ENCODE measurements around the gene CRYBG1. TPM values are rescaled to one million over a fixed set of nuclear protein-coding genes. Genes with fewer than 3 reads are reported as not detected.

Gene CRYBG1
- total RNA-seq, 1 donor from 2014 or later: 0.06 TPM

GRCh38 chr6:106614166-106614565 lies 253.6 kb downstream of the CRYBG1 start:
- no peak for DNase-seq (ENCODE audit: low spot score)
- TF ChIP-seq EZH2 (IDR thresholded peaks at IDR 0.05): no peak
- TF ChIP-seq EZH2phosphoT487 (IDR thresholded peaks at IDR 0.05): no peak
- no peak for TF ChIP-seq CTCF (IDR thresholded peaks at IDR 0.05)
- H2AFZ ChIP-seq (replicated peaks): no peak overlapping the region
- H3K79me2 ChIP-seq (ENCODE audit: low read depth): no peaks in the 10 kb centered on the region
- no peaks in the 10 kb centered on the region for H3K9me3 Mint-ChIP-seq
- H3K9me3 ChIP-seq (ENCODE audit: low read depth): no peaks in the 10 kb centered on the region
- H3K4me3 Mint-ChIP-seq: no peak overlapping the region
- H3K27ac Mint-ChIP-seq: no peak overlapping the region
- peaks cover 2% of the 10 kb centered on the region for H3K27me3 Mint-ChIP-seq (ENCODE audit: insufficient read depth, low read depth)
- peaks cover 3% of the 10 kb centered on the region for H3F3A ChIP-seq (ENCODE audit: low read depth)
- H3K4me3 ChIP-seq: no peak overlapping the region
- H3K4me1 Mint-ChIP-seq: no peaks in the 10 kb centered on the region
- no peak overlapping the region for H3K4me2 ChIP-seq
- no peaks in the 10 kb centered on the region for H3K36me3 ChIP-seq
- H4K20me1 ChIP-seq (ENCODE audit: low read depth): no peaks in the 10 kb centered on the region
- H3K36me3 Mint-ChIP-seq: no peaks in the 10 kb centered on the region
- peaks cover 11% of the 10 kb centered on the region for H3K4me1 ChIP-seq
- H3K9ac ChIP-seq: no peak overlapping the region
- H3K27ac ChIP-seq: no peak overlapping the region
- H3K27me3 ChIP-seq: no peaks in the 10 kb centered on the region

DNA sequence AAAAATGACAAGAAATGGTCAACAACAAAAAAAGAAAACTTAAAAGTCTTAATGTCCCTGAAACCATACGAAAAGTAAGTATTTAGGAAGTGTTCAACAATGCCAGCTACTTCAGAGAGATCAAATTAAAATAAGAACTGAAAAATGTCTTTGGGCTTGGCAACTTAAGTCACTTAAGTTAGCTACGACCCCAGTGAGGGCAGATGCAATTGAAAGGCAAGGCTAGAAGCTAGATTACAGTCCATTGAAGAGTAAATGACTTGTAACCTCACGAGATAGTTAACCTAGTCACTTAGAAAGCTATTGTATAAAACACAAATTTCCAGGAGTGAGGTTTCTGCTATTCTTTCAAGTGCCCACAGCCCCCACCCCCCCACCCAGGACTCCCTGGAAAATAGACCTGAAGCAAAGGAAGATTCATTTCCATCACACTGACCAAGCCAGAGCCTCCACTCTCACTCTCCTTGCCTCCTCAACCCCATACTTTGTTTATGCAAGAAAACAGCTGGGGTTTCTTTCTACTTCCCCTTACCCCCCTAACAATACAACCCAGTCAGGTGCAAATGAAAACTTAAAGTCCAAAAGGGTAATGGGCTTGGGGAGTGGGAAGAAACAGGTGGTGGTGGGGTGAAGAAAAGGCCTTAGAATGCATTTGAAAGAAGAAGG lies 254.2 kb downstream of the CRYBG1 start:
- H3K9me3 ChIP-seq (ENCODE audit: low read depth): no peaks in the 10 kb centered on the region
- no peaks in the 10 kb centered on the region for H3K9me3 Mint-ChIP-seq
- peaks cover 11% of the 10 kb centered on the region for H3K4me1 ChIP-seq
- no peak overlapping the region for H3K27ac ChIP-seq
- no peak overlapping the region for H2AFZ ChIP-seq (replicated peaks)
- H3K27me3 Mint-ChIP-seq (ENCODE audit: insufficient read depth, low read depth): peaks cover 2% of the 10 kb centered on the region
- no peak overlapping the region for H3K27ac Mint-ChIP-seq
- no peak overlapping the region for H3K4me3 Mint-ChIP-seq
- no peak overlapping the region for H3K4me2 ChIP-seq
- H3K79me2 ChIP-seq (ENCODE audit: low read depth): no peaks in the 10 kb centered on the region
- no peaks in the 10 kb centered on the region for H3K36me3 Mint-ChIP-seq
- DNase-seq (ENCODE audit: low spot score): no peak
- no peak overlapping the region for H3K4me3 ChIP-seq
- TF ChIP-seq EZH2phosphoT487 (IDR thresholded peaks at IDR 0.05) (no peak), EZH2 (IDR thresholded peaks at IDR 0.05) (no peak), CTCF (IDR thresholded peaks at IDR 0.05) (no peak)
- H3K9ac ChIP-seq: no peak overlapping the region
- H4K20me1 ChIP-seq (ENCODE audit: low read depth): no peaks in the 10 kb centered on the region
- no peaks in the 10 kb centered on the region for H3K4me1 Mint-ChIP-seq
- H3K27me3 ChIP-seq: no peaks in the 10 kb centered on the region
- H3F3A ChIP-seq (ENCODE audit: low read depth): peaks cover 3% of the 10 kb centered on the region
- H3K36me3 ChIP-seq: no peaks in the 10 kb centered on the region

DNA sequence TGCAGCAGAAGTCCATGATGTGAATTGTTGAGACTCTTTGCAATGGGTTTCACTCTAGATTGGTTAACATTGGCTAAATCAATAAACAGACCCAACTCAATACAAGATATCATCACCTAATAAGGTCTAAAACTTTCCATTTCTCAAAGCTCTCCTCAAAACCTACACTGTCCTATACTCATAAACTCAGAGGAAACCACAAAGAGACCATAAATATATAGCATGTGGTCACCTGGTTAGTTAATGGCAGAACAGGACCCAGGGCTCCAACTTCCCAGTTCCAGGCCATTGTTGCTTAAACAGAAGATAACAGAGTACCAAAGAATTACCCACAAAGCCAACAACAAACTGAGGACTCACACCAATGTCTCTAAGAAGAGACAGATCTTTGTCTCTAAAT lies 256.8 kb downstream of the CRYBG1 start:
- peaks cover 3% of the 10 kb centered on the region for H3K36me3 Mint-ChIP-seq
- H3K27ac ChIP-seq: no peak overlapping the region
- no peaks in the 10 kb centered on the region for H3K9me3 Mint-ChIP-seq

More for the DNA sequence above, 256.8 kb downstream of the CRYBG1 start:
- Histone ChIP-seq H3K79me2 (ENCODE audit: low read depth) (no peaks in the 10 kb centered on the region), H3K4me2 (no peak overlapping the region), H3F3A (ENCODE audit: low read depth) (peaks cover 3% of the 10 kb centered on the region), H3K27me3 (no peaks in the 10 kb centered on the region), H3K4me3 (no peak overlapping the region), H3K4me1 (peaks cover 11% of the 10 kb centered on the region), H2AFZ (replicated peaks) (no peak overlapping the region), H4K20me1 (ENCODE audit: low read depth) (no peaks in the 10 kb centered on the region), H3K9ac (no peak overlapping the region), H3K36me3 (no peaks in the 10 kb centered on the region), H3K9me3 (ENCODE audit: low read depth) (no peaks in the 10 kb centered on the region)
- no peak for DNase-seq (ENCODE audit: low spot score)
- no peak for TF ChIP-seq EZH2phosphoT487 (IDR thresholded peaks at IDR 0.05)
- no peak for TF ChIP-seq CTCF (IDR thresholded peaks at IDR 0.05)
- no peak for TF ChIP-seq EZH2 (IDR thresholded peaks at IDR 0.05)
- peaks cover 2% of the 10 kb centered on the region for H3K27me3 Mint-ChIP-seq (ENCODE audit: insufficient read depth, low read depth)
- H3K27ac Mint-ChIP-seq: no peak overlapping the region
- no peaks in the 10 kb centered on the region for H3K4me1 Mint-ChIP-seq
- no peak overlapping the region for H3K4me3 Mint-ChIP-seq

Data from neural progenitor cell (in vitro differentiated cells).